Neural progenitor cell (in vitro differentiated cells): ENCODE results near the gene FBP2.

ENCODE experiments used
- CTCF ChIP-seq: fragments of 200-600 bp; sonication (generic); IDR thresholded peaks from 2 replicates; pipeline ENCODE4 v1.5.1; 2017; ENCODE audit warnings: antibody characterized with exemption, mild to moderate bottlenecking
- EZH2phosphoT487 ChIP-seq: fragments of 200-600 bp; sonication (generic); IDR thresholded peaks from 2 replicates; pipeline ENCODE4 v1.6.1; 2017; ENCODE audit warnings: antibody characterized with exemption

- TF ChIP-seq CTCF (no peak), EZH2phosphoT487 (no peak)
These were observed 7.1 kb upstream of the FBP2 start for GRCh38 chr9:94600715-94601114.
